Measurements from ENCODE around the gene RBM6.
"Not testable (repeated sequence)": the region's sequence is repeated elsewhere in the genome, so short reads cannot be mapped to it uniquely, and the experiment has no call there.

Gene RBM6

DNA sequence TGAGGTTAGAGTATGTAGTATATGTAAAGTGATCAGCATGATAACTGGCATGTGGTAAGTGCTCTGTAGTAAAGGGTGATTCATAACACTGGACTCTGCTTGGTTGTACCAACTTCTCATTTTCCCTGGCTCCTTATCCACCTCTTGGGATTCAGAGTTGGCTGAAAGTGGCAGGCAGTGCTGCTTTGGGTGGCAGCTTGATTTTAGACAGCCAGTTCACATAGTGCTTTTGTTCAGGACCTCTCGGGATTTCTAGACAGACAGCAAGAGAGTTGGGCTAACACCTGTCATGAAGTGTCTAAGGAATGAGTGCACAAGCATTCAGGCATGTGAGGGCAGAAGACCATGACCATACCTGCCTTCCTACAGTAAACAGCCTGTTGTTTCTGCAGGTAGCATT, 69.0 kb downstream of the RBM6 start:
- no peak overlapping the region for H3K4me3 Mint-ChIP-seq
- H3K4me1 Mint-ChIP-seq, result peaks cover 12% of the 10 kb centered on the region
- no peak for DNase-seq (ENCODE audit: low spot score in 2 of 2)
- H3K9me3 Mint-ChIP-seq, result no peaks in the 10 kb centered on the region
- H3K36me3 Mint-ChIP-seq (ENCODE audit: insufficient read depth), result peaks cover 22% of the 10 kb centered on the region
- no peak overlapping the region for H3K27ac Mint-ChIP-seq (ENCODE audit: low read depth)
- no peaks in the 10 kb centered on the region for H3K27me3 Mint-ChIP-seq
- no peak for ATAC-seq (replicated peaks; ENCODE audit: extremely low read depth, poor library complexity, severe bottlenecking)

DNA sequence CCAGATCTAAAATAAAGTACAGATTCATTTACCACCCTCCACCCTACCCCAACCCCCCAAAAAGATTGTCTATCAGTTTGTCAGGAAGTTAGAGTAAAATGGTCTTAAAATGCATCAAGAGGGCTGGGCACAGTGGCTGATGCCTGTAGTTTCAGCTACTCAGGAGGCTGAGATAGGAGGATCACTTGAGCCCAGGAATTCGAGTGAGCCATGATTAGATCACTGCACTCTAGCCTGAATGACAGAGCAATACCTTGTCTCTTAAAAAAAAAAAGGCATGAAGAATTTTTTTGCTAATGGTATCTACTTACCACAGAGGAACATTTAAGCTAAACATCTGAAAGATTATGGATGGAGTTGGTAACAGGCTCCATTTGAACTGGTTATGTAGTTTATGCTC, 71.0 kb downstream of the RBM6 start:
- H3K36me3 Mint-ChIP-seq (ENCODE audit: insufficient read depth), result peaks cover 15% of the 10 kb centered on the region
- H3K4me1 Mint-ChIP-seq, result peaks cover 10% of the 10 kb centered on the region
- no peaks in the 10 kb centered on the region for H3K27me3 Mint-ChIP-seq
- no peaks in the 10 kb centered on the region for H3K9me3 Mint-ChIP-seq
- no peak for ATAC-seq (replicated peaks; ENCODE audit: extremely low read depth, poor library complexity, severe bottlenecking)
- no peak overlapping the region for H3K4me3 Mint-ChIP-seq
- no peak overlapping the region for H3K27ac Mint-ChIP-seq (ENCODE audit: low read depth)
- DNase-seq (ENCODE audit: low spot score in 2 of 2), result no peak

DNA sequence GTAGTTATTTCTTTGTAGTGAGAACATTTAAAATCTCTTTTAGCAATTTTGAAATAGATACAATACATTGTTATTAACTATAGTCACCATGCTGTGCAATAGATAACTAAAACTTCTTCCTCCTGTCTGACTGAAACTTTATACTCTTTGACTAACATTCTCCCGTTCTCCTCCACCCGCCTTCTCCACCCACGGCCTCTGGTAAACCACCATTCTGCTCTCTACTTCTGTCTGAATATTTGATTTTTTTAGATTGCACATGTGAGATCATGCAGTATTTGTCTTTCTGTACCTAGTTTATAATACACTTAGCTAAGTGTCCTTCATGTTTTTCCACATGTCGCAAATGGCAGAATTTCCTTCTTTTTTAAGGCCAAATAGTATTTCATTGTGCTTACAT, 76.0 kb downstream of the RBM6 start:
- Mint-ChIP-seq H3K27me3 (no peaks in the 10 kb centered on the region), H3K27ac (ENCODE audit: low read depth) (no peak overlapping the region), H3K4me1 (no peaks in the 10 kb centered on the region), H3K4me3 (no peak overlapping the region), H3K36me3 (ENCODE audit: insufficient read depth) (peaks cover 19% of the 10 kb centered on the region), H3K9me3 (no peaks in the 10 kb centered on the region)
- DNase-seq (ENCODE audit: low spot score in 2 of 2) (no peak), ATAC-seq (replicated peaks; ENCODE audit: extremely low read depth, poor library complexity, severe bottlenecking) (no peak)

DNA sequence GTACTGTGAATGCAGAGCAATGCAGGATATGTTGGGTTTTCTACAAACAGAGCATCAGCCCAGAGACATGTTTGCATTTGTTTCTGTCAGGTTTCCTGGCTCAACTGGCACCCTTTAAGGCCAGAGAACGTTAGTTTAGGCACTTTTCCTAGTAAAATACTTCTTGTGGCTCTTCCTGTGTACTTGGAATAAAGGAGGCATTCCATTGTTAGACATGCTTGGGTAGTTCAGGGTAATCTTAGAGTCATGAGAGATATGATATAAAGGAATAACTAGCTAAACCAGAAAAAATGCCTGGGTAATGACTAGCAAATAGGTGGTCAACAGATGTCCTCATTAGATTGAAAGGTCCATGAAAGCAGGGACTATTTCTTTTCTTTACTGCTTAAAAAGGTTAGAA, 88.4 kb downstream of the RBM6 start:
- peaks cover 11% of the 10 kb centered on the region for H3K4me1 Mint-ChIP-seq
- no peak overlapping the region for H3K27ac Mint-ChIP-seq (ENCODE audit: low read depth)
- ATAC-seq (replicated peaks; ENCODE audit: extremely low read depth, poor library complexity, severe bottlenecking) (no peak), DNase-seq (ENCODE audit: low spot score in 2 of 2) (no peak)
- H3K36me3 Mint-ChIP-seq (ENCODE audit: insufficient read depth), result peaks cover 17% of the 10 kb centered on the region
- H3K9me3 Mint-ChIP-seq, result no peaks in the 10 kb centered on the region
- no peak overlapping the region for H3K4me3 Mint-ChIP-seq
- no peaks in the 10 kb centered on the region for H3K27me3 Mint-ChIP-seq

DNA sequence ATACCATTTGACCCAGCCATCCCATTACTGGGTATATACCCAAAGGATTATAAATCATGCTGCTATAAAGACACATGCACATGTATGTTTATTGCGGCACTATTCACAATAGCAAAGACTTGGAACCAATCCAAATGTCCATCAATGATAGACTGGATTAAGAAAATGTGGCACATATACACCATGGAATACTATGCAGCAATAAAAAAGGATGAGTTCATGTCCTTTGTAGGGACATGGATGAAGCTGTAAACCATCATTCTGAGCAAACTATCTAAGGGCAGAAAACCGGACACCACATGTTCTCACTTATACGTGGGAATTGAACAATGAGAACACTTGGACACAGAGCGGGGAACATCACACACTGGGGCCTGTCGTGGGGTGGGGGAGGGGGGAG, 91.3 kb downstream of the RBM6 start:
- not testable (repeated sequence) for ATAC-seq (replicated peaks; ENCODE audit: extremely low read depth, poor library complexity, severe bottlenecking); H3K4me3 Mint-ChIP-seq; H3K27me3 Mint-ChIP-seq; DNase-seq (ENCODE audit: low spot score in 2 of 2); H3K9me3 Mint-ChIP-seq
- H3K4me1 Mint-ChIP-seq, result peaks cover 11% of the 10 kb centered on the region
- peak overlapping the region; percentile 61 for H3K27ac Mint-ChIP-seq (ENCODE audit: low read depth)
- H3K36me3 Mint-ChIP-seq (ENCODE audit: insufficient read depth), result peaks cover 12% of the 10 kb centered on the region

DNA sequence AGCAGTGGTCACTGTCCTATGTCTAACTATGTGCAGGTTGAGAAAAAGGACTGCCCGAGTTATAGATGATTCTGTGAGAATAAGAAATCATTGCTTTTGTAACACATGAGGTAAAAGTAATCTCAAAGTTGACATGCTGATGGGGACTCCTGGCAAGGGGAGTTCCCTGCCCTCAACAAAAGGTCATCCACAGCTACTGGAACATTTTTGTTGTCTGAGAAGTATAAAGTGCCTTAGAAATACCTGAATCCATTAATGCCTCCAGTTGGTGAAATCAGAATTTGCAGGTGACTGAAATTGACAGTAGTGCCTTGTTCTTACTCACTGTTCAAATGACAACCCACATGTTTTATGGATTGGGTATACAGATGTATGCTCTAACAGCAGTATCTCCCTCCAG, 105.0 kb downstream of the RBM6 start:
- Mint-ChIP-seq H3K36me3 (ENCODE audit: insufficient read depth) (peaks cover 20% of the 10 kb centered on the region), H3K27ac (ENCODE audit: low read depth) (no peak overlapping the region), H3K4me3 (no peak overlapping the region), H3K4me1 (no peaks in the 10 kb centered on the region), H3K9me3 (no peaks in the 10 kb centered on the region), H3K27me3 (no peaks in the 10 kb centered on the region)
- no peak for ATAC-seq (replicated peaks; ENCODE audit: extremely low read depth, poor library complexity, severe bottlenecking)
- no peak for DNase-seq (ENCODE audit: low spot score in 2 of 2)

DNA sequence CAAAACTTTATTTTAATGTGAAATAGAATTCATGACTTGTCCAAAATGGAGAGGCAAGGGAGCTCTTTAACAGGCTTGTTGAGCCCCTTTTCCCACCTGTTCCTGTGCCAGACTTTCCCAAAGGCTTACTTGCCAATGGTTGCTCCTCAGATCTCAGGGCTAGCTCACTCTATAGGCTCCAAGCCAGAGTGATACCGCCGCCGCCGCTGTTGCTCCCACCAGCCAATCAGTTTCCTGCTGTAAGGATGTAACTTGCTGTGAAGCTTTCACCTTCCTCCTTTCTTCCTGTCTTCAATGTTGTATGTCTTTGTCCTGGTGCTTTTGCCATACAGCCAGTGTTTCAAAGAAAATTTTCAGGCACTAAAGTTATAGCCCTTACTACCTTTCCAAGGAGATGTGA, 107.5 kb downstream of the RBM6 start:
- Mint-ChIP-seq H3K27me3 (no peaks in the 10 kb centered on the region), H3K4me3 (no peak overlapping the region), H3K27ac (ENCODE audit: low read depth) (no peak overlapping the region), H3K9me3 (no peaks in the 10 kb centered on the region), H3K36me3 (ENCODE audit: insufficient read depth) (peaks cover 26% of the 10 kb centered on the region), H3K4me1 (no peaks in the 10 kb centered on the region)
- ATAC-seq (replicated peaks; ENCODE audit: extremely low read depth, poor library complexity, severe bottlenecking) (no peak), DNase-seq (ENCODE audit: low spot score in 2 of 2) (no peak)

DNA sequence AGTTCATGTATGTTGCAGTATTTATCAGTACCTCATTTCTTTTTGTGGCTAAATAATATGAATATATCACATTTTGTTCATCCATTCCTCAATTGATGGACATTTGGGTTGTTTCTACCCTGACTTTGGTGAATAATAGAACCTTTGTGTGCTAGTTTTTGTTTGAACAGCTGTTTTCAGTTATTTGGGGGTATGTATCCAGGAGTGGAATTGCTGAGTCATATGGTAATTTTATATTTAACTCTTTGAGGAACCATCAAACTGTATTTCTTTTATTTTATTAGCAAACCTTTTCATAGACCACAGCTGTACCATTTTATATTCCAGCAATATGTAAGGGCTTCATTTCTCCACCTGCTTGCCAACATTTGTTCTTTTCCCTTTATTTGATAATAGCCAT, 110.4 kb downstream of the RBM6 start:
- Mint-ChIP-seq H3K27me3 (no peaks in the 10 kb centered on the region), H3K4me1 (no peaks in the 10 kb centered on the region), H3K4me3 (no peak overlapping the region), H3K36me3 (ENCODE audit: insufficient read depth) (peaks cover 36% of the 10 kb centered on the region), H3K9me3 (no peaks in the 10 kb centered on the region), H3K27ac (ENCODE audit: low read depth) (peak overlapping the region; percentile 37)
- ATAC-seq (replicated peaks; ENCODE audit: extremely low read depth, poor library complexity, severe bottlenecking) (no peak), DNase-seq (ENCODE audit: low spot score in 2 of 2) (no peak)

DNA sequence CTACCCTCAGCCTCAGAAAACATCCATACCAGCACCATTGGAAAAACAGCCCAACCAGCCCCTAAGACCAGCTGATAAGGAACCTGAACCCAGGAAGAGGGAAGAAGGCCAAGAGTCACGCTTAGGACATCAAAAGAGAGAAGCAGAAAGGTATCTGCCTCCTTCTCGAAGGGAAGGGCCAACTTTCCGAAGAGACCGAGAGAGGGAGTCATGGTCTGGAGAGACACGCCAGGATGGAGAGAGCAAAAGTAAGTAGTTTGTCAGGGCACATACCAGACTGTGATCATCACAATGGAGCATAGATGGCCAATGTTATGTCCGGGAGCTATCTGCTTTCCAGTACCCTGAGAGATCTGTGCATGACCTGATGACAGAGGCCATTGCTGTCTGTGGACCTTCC, 117.8 kb downstream of the RBM6 start:
- H3K9me3 Mint-ChIP-seq, result no peaks in the 10 kb centered on the region
- no peak overlapping the region for H3K27ac Mint-ChIP-seq (ENCODE audit: low read depth)
- DNase-seq (ENCODE audit: low spot score in 2 of 2) (no peak), ATAC-seq (replicated peaks; ENCODE audit: extremely low read depth, poor library complexity, severe bottlenecking) (no peak)
- H3K4me3 Mint-ChIP-seq, result no peak overlapping the region
- peaks cover 71% of the 10 kb centered on the region for H3K36me3 Mint-ChIP-seq (ENCODE audit: insufficient read depth)
- no peaks in the 10 kb centered on the region for H3K4me1 Mint-ChIP-seq
- no peaks in the 10 kb centered on the region for H3K27me3 Mint-ChIP-seq

DNA sequence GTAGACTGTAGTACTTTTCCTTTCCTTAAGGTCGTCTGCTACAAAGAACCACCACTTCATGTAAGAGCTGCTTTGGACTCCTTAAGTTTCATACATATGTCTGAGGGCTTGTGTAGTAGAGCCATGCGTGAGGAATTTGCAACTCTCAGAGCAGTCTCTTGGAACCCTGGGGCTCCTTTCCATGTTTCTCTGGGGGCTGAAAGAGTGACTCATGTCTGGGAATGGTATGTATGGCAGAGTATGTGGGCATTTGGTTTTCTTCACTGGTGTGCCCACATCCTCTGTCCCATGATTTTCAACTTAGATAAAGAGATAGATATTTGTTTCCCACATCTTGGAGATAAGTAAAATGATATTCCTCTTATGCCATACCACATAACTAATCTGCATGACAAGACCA, 128.2 kb downstream of the RBM6 start:
- H3K36me3 Mint-ChIP-seq (ENCODE audit: insufficient read depth), result peaks cover 72% of the 10 kb centered on the region
- no peak for DNase-seq (ENCODE audit: low spot score in 2 of 2)
- ATAC-seq (replicated peaks; ENCODE audit: extremely low read depth, poor library complexity, severe bottlenecking), result no peak
- H3K4me3 Mint-ChIP-seq, result no peak overlapping the region
- H3K27me3 Mint-ChIP-seq, result no peaks in the 10 kb centered on the region
- no peaks in the 10 kb centered on the region for H3K9me3 Mint-ChIP-seq
- no peaks in the 10 kb centered on the region for H3K4me1 Mint-ChIP-seq
- H3K27ac Mint-ChIP-seq (ENCODE audit: low read depth), result no peak overlapping the region

DNA sequence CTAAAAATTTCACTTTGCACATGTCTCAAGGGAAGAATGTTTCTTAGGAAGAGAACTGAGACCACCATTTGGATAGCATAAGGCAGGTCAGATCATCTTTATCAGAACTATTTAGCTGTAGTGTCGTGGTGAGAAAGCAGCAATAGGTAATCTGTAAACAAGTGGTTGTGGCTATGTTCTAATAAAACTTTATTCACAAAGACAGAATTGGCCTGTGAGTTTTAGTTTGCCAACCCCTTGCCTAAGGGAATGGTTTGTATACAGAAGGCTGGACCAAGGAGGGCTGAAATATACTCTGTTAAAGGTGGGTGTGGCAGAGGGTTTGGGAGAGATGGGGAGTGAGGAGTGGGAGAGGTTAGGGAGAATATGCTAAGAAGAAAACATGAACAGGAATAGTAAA, 138.1 kb downstream of the RBM6 start:
- ATAC-seq (replicated peaks; ENCODE audit: extremely low read depth, poor library complexity, severe bottlenecking), result no peak
- no peaks in the 10 kb centered on the region for H3K27me3 Mint-ChIP-seq
- DNase-seq (ENCODE audit: low spot score in 2 of 2), result no peak
- H3K4me1 Mint-ChIP-seq, result no peaks in the 10 kb centered on the region
- H3K4me3 Mint-ChIP-seq, result no peak overlapping the region
- no peak overlapping the region for H3K27ac Mint-ChIP-seq (ENCODE audit: low read depth)
- no peaks in the 10 kb centered on the region for H3K9me3 Mint-ChIP-seq
- H3K36me3 Mint-ChIP-seq (ENCODE audit: insufficient read depth), result peaks cover 34% of the 10 kb centered on the region

DNA sequence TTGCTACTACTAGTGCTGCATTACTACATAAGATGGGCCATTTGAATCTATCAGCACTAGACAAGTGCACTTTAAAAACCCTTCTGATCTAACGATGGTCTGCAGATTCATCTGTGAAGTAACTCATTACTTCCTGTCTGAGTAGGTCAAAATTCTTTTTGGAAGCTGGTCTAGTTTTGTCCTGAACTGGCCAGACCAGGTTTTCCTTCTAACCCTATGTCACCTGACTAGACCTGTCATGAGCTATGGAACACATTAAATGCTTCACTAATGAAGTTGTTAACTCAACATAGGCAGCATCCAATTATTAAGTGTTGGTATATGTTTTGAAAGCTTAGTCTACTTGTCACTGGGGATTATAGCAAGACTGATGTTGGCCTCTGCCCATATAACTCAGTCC, 138.7 kb downstream of the RBM6 start:
- H3K4me1 Mint-ChIP-seq, result no peaks in the 10 kb centered on the region
- H3K27me3 Mint-ChIP-seq, result no peaks in the 10 kb centered on the region
- no peak overlapping the region for H3K4me3 Mint-ChIP-seq
- H3K9me3 Mint-ChIP-seq, result no peaks in the 10 kb centered on the region
- DNase-seq (ENCODE audit: low spot score in 2 of 2), result no peak
- H3K27ac Mint-ChIP-seq (ENCODE audit: low read depth), result no peak overlapping the region
- H3K36me3 Mint-ChIP-seq (ENCODE audit: insufficient read depth), result peaks cover 28% of the 10 kb centered on the region
- ATAC-seq (replicated peaks; ENCODE audit: extremely low read depth, poor library complexity, severe bottlenecking), result no peak

DNA sequence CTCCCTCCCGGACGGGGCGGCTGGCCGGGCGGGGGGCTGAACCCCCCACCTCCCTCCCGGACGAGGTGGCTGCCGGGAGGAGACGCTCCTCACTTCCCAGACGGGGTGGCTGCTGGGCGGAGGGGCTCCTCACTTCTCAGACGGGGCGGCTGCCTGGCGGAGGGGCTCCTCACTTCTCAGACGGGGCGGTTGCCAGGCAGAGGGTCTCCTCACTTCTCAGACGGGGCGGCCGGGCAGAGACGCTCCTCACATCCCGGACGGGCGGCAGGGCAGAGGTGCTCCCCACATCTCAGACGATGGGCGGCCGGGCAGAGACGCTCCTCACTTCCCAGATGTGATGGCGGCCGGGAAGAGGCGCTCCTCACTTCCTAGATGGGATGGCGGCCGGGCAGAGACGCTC, 145.0 kb downstream of the RBM6 start:
- not testable (repeated sequence) for H3K27ac Mint-ChIP-seq (ENCODE audit: low read depth); ATAC-seq (replicated peaks; ENCODE audit: extremely low read depth, poor library complexity, severe bottlenecking); DNase-seq (ENCODE audit: low spot score in 2 of 2); H3K9me3 Mint-ChIP-seq; H3K4me3 Mint-ChIP-seq; H3K4me1 Mint-ChIP-seq; H3K27me3 Mint-ChIP-seq
- peaks cover 13% of the 10 kb centered on the region for H3K36me3 Mint-ChIP-seq (ENCODE audit: insufficient read depth)

All from central memory CD8-positive, alpha-beta T cell (primary cell).